H1 (cell line): Measurements from ENCODE around the gene PXDN. TPM values are rescaled to one million over a fixed set of nuclear protein-coding genes. Genes with fewer than 3 reads are reported as not detected.

Experiments
- CTCF ChIA-PET: fragments of 300-600 bp; sonication (Branson Sonifier 250); formaldehyde crosslinking; loops from one replicate; lab custom pipeline; 2021; ENCODE audit not compliant: partially characterized antibody; lab: Charles Lee
- POLR2A ChIA-PET: fragments of 300-600 bp; sonication (Branson Sonifier 250); formaldehyde crosslinking; loops from one replicate; lab custom pipeline; 2021; ENCODE audit warnings: inconsistent platforms; ENCODE audit not compliant: partially characterized antibody; lab: Charles Lee
- DNase-seq, 2 experiments: peaks; one replicate each; pipeline versions ENCODE4 v3.0.0 to v3.0.0-alpha.2; 2010 to 2022; ENCODE audit warnings: low spot score in 2 of 2, low read depth in 1 of 2, mixed read lengths in 1 of 2
- FAIRE-seq: peaks from 2 replicates; lab custom pipeline; 2011; peaks lifted over from hg19 to GRCh38; lab: Jason Lieb, UNC
- H2AFZ ChIP-seq: 2 replicates; pipeline ENCODE4 v1.8.1; 2012; ENCODE audit warnings: low read length, inconsistent platforms
- H2AK5ac ChIP-seq: 2 replicates; pipeline ENCODE4 v1.6.1; 2013; ENCODE audit warnings: low read depth, low read length
- H2BK120ac ChIP-seq: replicated peaks from 2 replicates; pipeline ENCODE3; 2013; ENCODE audit warnings: low read depth, low read length, inconsistent platforms
- H2BK12ac ChIP-seq: 2 replicates; pipeline ENCODE4 v1.6.1; 2013; ENCODE audit warnings: low read depth, low read length
- H2BK15ac ChIP-seq: 2 replicates; pipeline ENCODE4 v1.6.1; 2013; ENCODE audit warnings: low read length
- H2BK20ac ChIP-seq: 2 replicates; pipeline ENCODE4 v1.6.1; 2013; ENCODE audit warnings: low read length
- H2BK5ac ChIP-seq: 2 replicates; pipeline ENCODE4 v1.6.1; 2013; ENCODE audit warnings: low read depth, low read length
- H3K14ac ChIP-seq: 2 replicates; pipeline ENCODE4 v1.6.1; 2013; ENCODE audit warnings: inconsistent platforms; ENCODE audit not compliant: insufficient read length
- H3K18ac ChIP-seq: 2 replicates; pipeline ENCODE4 v1.6.1; 2013; ENCODE audit warnings: low read length; ENCODE audit errors: extremely low read depth
- H3K23ac ChIP-seq: 2 replicates; pipeline ENCODE4 v1.6.1; 2013; ENCODE audit warnings: inconsistent platforms; ENCODE audit not compliant: insufficient read length
- H3K23me2 ChIP-seq: 2 replicates; pipeline ENCODE4 v1.6.1; 2013; ENCODE audit warnings: low read depth, low read length
- H3K27ac ChIP-seq: 2 replicates; pipeline ENCODE4 v1.6.1; 2011; ENCODE audit warnings: low read depth, low read length, inconsistent platforms
- H3K27me3 ChIP-seq, 4 experiments: replicated peaks in 1 of 4; 1 replicate in 1 of 4; 2 replicates in 3 of 4; pipeline versions ENCODE4 v1.6.1 to v1.8.1; 2011 to 2013; ENCODE audit warnings: low read length in 3 of 4, mild to moderate bottlenecking in 3 of 4, inconsistent platforms in 2 of 4, mixed read lengths in 2 of 4, moderate library complexity in 1 of 4; ENCODE audit not compliant: control insufficient read depth in 3 of 4, insufficient read depth in 3 of 4; ENCODE audit errors: extremely low read depth in 1 of 4
- H3K36me3 ChIP-seq, 4 experiments: 2 replicates each; pipeline versions ENCODE4 v1.6.1 to v1.8.1; 2011 to 2013; ENCODE audit warnings: mild to moderate bottlenecking in 4 of 4, low read length in 3 of 4, moderate library complexity in 2 of 4, control low read depth in 1 of 4, inconsistent platforms in 1 of 4; ENCODE audit not compliant: insufficient read depth in 4 of 4, control insufficient read depth in 2 of 4
- H3K4ac ChIP-seq: replicated peaks from 2 replicates; pipeline ENCODE3; 2013; ENCODE audit warnings: low read length, low read depth, mixed read lengths, inconsistent platforms; ENCODE audit not compliant: insufficient read length
- H3K4me1 ChIP-seq, 4 experiments: replicated peaks in 1 of 4; 1 replicate in 1 of 4; 2 replicates in 3 of 4; pipeline versions ENCODE4 v1.6.1 to v1.8.1; 2011 to 2013; ENCODE audit warnings: low read length in 3 of 4, inconsistent platforms in 2 of 4, mixed read lengths in 1 of 4; ENCODE audit not compliant: insufficient read depth in 4 of 4, control insufficient read depth in 3 of 4
- H3K4me2 ChIP-seq, 2 experiments: 2 replicates each; pipeline versions ENCODE4 v1.6.1 to v1.8.1; 2011 to 2013; ENCODE audit warnings: low read depth in 2 of 2, low read length in 2 of 2, control low read depth in 1 of 2, inconsistent platforms in 1 of 2, mild to moderate bottlenecking in 1 of 2; ENCODE audit not compliant: insufficient read depth in 1 of 2
- H3K4me3 ChIP-seq, 4 experiments: fragments of 200-600, 300-600 bp in 1 of 4; sonication (generic), shearing (Covaris generic), sonication (Bioruptor Twin) in 1 of 4; 2 replicates each; pipeline versions ENCODE4 v1.5.1 to v1.8.1; 2011 to 2016; ENCODE audit warnings: low read length in 4 of 4, low read depth in 3 of 4, control low read depth in 2 of 4, inconsistent platforms in 2 of 4, mild to moderate bottlenecking in 2 of 4, mixed read lengths in 1 of 4, moderate library complexity in 1 of 4; ENCODE audit not compliant: insufficient read depth in 2 of 4; ENCODE audit errors: extremely low read depth in 1 of 4
- H3K56ac ChIP-seq: replicated peaks from 2 replicates; pipeline ENCODE3; 2013; ENCODE audit warnings: low read depth, mild to moderate bottlenecking, mixed read lengths, low read length, inconsistent platforms; ENCODE audit not compliant: insufficient read length
- H3K79me1 ChIP-seq: 2 replicates; pipeline ENCODE4 v1.6.1; 2013; ENCODE audit warnings: low read depth, low read length, control low read depth
- H3K79me2 ChIP-seq, 2 experiments: 2 replicates each; pipeline versions ENCODE4 v1.6.1 to v1.8.1; 2012 to 2013; ENCODE audit warnings: low read length in 2 of 2, mild to moderate bottlenecking in 2 of 2, inconsistent platforms in 1 of 2; ENCODE audit not compliant: insufficient read depth in 2 of 2, control insufficient read depth in 1 of 2
- H3K9ac ChIP-seq, 4 experiments: replicated peaks in 1 of 4; 1 replicate in 1 of 4; 2 replicates in 3 of 4; pipeline versions ENCODE4 v1.6.1 to v1.8.1; 2011 to 2013; ENCODE audit warnings: low read depth in 3 of 4, low read length in 3 of 4, control low read depth in 2 of 4, mild to moderate bottlenecking in 2 of 4, moderate library complexity in 2 of 4, inconsistent platforms in 1 of 4; ENCODE audit errors: extremely low read depth in 1 of 4
- H3K9me3 ChIP-seq, 2 experiments: 2 replicates each; pipeline versions ENCODE4 v1.6.1 to v1.8.1; 2012 to 2013; ENCODE audit warnings: mild to moderate bottlenecking in 2 of 2, moderate library complexity in 2 of 2, control low read depth in 1 of 2, inconsistent platforms in 1 of 2, low read depth in 1 of 2, low read length in 1 of 2, mixed read lengths in 1 of 2; ENCODE audit not compliant: insufficient read depth in 2 of 2
- H4K20me1 ChIP-seq, 2 experiments: replicated peaks in 1 of 2; 2 replicates each; pipeline versions ENCODE3 to v1.8.1; 2011 to 2013; ENCODE audit warnings: inconsistent platforms in 2 of 2, low read length in 2 of 2, mild to moderate bottlenecking in 1 of 2; ENCODE audit not compliant: insufficient read depth in 2 of 2, control insufficient read depth in 1 of 2
- H4K5ac ChIP-seq: 2 replicates; pipeline ENCODE4 v1.6.1; 2013; ENCODE audit warnings: low read length, low read depth, mixed read lengths, inconsistent platforms; ENCODE audit not compliant: insufficient read length
- H4K8ac ChIP-seq: 2 replicates; pipeline ENCODE4 v1.8.0; 2013; ENCODE audit warnings: mild to moderate bottlenecking, moderate library complexity, low read length, inconsistent platforms; ENCODE audit not compliant: insufficient read depth; ENCODE audit errors: extremely low read depth
- H4K91ac ChIP-seq: replicated peaks from 2 replicates; pipeline ENCODE3; 2013; ENCODE audit warnings: low read length, mixed read lengths, inconsistent platforms; ENCODE audit not compliant: insufficient read length
- ASH2L ChIP-seq: fragments of 200-600, 300-600 bp; sonication (generic); IDR thresholded peaks from one replicate; pipeline ENCODE4 v1.7.1; 2017; ENCODE audit warnings: low read length
- EP300 ChIP-seq, 2 experiments: IDR thresholded peaks; 1 replicate in 1 of 2; 2 replicates in 1 of 2; pipeline ENCODE4 v1.6.1; 2011 to 2012; ENCODE audit warnings: low read depth in 2 of 2, low read length in 2 of 2, mild to moderate bottlenecking in 2 of 2, borderline replicate concordance in 1 of 2, inconsistent platforms in 1 of 2, moderate library complexity in 1 of 2
- FOSL1 ChIP-seq: IDR thresholded peaks from 2 replicates; pipeline ENCODE4 v1.6.1; 2011; ENCODE audit warnings: mild to moderate bottlenecking, low read depth, low read length, moderate library complexity; ENCODE audit not compliant: insufficient read depth
- MAFK ChIP-seq: IDR thresholded peaks from 2 replicates; pipeline ENCODE4 v1.6.1; 2012; ENCODE audit warnings: low read depth, mild to moderate bottlenecking, improper control_type of control experiment, low read length
- NRF1 ChIP-seq: IDR thresholded peaks from 2 replicates; pipeline ENCODE4 v1.6.1; 2011; ENCODE audit warnings: mild to moderate bottlenecking, low read depth, low read length, improper control_type of control experiment
- PHF8 ChIP-seq: fragments of 200-600 bp; sonication (generic); conservative IDR thresholded peaks from 2 replicates; pipeline ENCODE4 v1.7.1; 2012; ENCODE audit warnings: low read depth, mild to moderate bottlenecking, inconsistent platforms, low read length, moderate library complexity
- RAD21 ChIP-seq, 2 experiments: IDR thresholded peaks in 1 of 2; conservative IDR thresholded peaks in 1 of 2; 2 replicates each; pipeline ENCODE4 v1.6.1; 2011; ENCODE audit warnings: low read depth in 2 of 2, low read length in 2 of 2, improper control_type of control experiment in 1 of 2, inconsistent platforms in 1 of 2, mild to moderate bottlenecking in 1 of 2, moderate library complexity in 1 of 2
- SP2 ChIP-seq: IDR thresholded peaks from 2 replicates; pipeline ENCODE4 v1.6.1; 2012; ENCODE audit warnings: mild to moderate bottlenecking, low read length, inconsistent platforms
- TEAD4 ChIP-seq: IDR thresholded peaks from 2 replicates; pipeline ENCODE4 v1.6.1; 2012; ENCODE audit warnings: low read depth, low read length, inconsistent platforms, mixed read lengths
- WGBS, 2 experiments: shearing (Covaris generic) in 1 of 2; methylation state at CpG; one replicate each; pipeline versions ENCODE4 v1.1.6 to v1.1.7; 2013 to 2015; ENCODE audit warnings: low lambda C conversion rate in 2 of 2, mixed read lengths in 2 of 2, inconsistent platforms in 1 of 2, low coverage in 1 of 2, missing lambda C conversion rate in 1 of 2; ENCODE audit not compliant: insufficient replicate concordance in 2 of 2, insufficient coverage in 1 of 2, insufficient read length in 1 of 2; ENCODE audit errors: extremely low coverage in 1 of 2, missing lambda C conversion rate in 1 of 2; 5-methylcytosine and 5-hydroxymethylcytosine counted together
- polyA plus RNA-seq, 7 experiments: library from polyadenylated mRNA; depleted of rRNA in 3 of 7; stranded (reverse) in 5 of 7; unstranded in 2 of 7; fragments of >200 nt in 5 of 7; fragments of 200-250 nt in 2 of 7; gene quantifications; 1 replicate in 5 of 7; 2 replicates in 1 of 7; 4 replicates in 1 of 7; pipeline versions ENCODE4 v1.2.1 to v1.2.3, GENCODE V29; 2011 to 2013; ENCODE audit warnings: missing spikeins in 2 of 7, mixed read lengths in 2 of 7
- total RNA-seq: library from RNA; stranded (reverse); fragmentation: NEBNext Ultra II Directional; extraction: Animal tissue kit (Norgen Biotek cat#: 25700); gene quantifications from 2 replicates; pipeline ENCODE4 v1.2.1, GENCODE V29; 2021

The PXDN gene
- total and polyA plus RNA-seq, 2 of the 8 experiments (the other 6 are each of a cell fraction or from before 2014, with no cell fraction given): 104 to 141 TPM

GRCh38 chr2:1773883-1774282 lies 29.6 kb upstream of the PXDN start:
- Histone ChIP-seq H2BK20ac (no peak overlapping the region), H3K23ac (no peak overlapping the region), H3K4ac (no peak overlapping the region), H3K9me3 (no peaks in the 10 kb centered on the region), H3K4me3 (no peak overlapping the region), H4K5ac (no peak overlapping the region), H3K79me1 (no peaks in the 10 kb centered on the region), H4K8ac (no peak overlapping the region), H4K91ac (no peak overlapping the region), H4K20me1 (no peaks in the 10 kb centered on the region), H3K23me2 (no peaks in the 10 kb centered on the region), H3K27me3 (no peaks in the 10 kb centered on the region), H3K9ac (no peak overlapping the region), H3K79me2 (no peaks in the 10 kb centered on the region), H2BK120ac (no peak overlapping the region), H2BK12ac (no peak overlapping the region), H3K36me3 (no peaks in the 10 kb centered on the region), H3K27ac (no peak overlapping the region), H2BK5ac (no peak overlapping the region), H3K18ac (no peak overlapping the region), H2AFZ (no peak overlapping the region), H2BK15ac (no peak overlapping the region), H3K14ac (no peak overlapping the region), H3K4me2 (no peak overlapping the region), H3K56ac (no peak overlapping the region), H2AK5ac (no peak overlapping the region), H3K4me1 (peaks cover 0 to 11% (median 3%) of the 10 kb centered on the region in 4 experiments; a peak in 5 of 7 replicates)
- no peak for DNase-seq
- ChIA-PET POLR2A (no interaction called here), CTCF (interaction anchor here (0.6 to 2.1 kb wide), 6 partner anchors 14 to 634 kb away, joined by 3 to 6 read pairs (median 4); no protein-coding TSS in a partner anchor)
- FAIRE-seq: no peak
- WGBS, 2 experiments: 92% methylated on average over 7 of the region's 7 CpGs; no CpG with 5 or more reads in 1 of the 2 experiments
- TF ChIP-seq RAD21 (IDR thresholded peaks at IDR 0.05 in 1 of 2, conservative IDR thresholded peaks at IDR 0.05 in 1 of 2; ENCODE audit: low read depth in 2 of 2, low read length in 2 of 2): no peak
- no peak for TF ChIP-seq ASH2L
- TF ChIP-seq PHF8: no peak
- no peak for TF ChIP-seq MAFK
- no peak for TF ChIP-seq FOSL1
- no peak for TF ChIP-seq EP300 (IDR thresholded peaks at IDR 0.05; ENCODE audit: borderline replicate concordance in 1 of 2, low read depth in 2 of 2, low read length in 2 of 2)
- TF ChIP-seq SP2: no peak
- TF ChIP-seq TEAD4: no peak
- no peak for TF ChIP-seq NRF1
